Measurements from ENCODE around the gene GABRR3.

- no peak for TF ChIP-seq CTCF (IDR thresholded peaks at IDR 0.05)
- TF ChIP-seq POLR2AphosphoS5 (IDR thresholded peaks at IDR 0.05; ENCODE audit: low read depth, low read length), result no peak
Observed at GRCh38 chr3:98038286-98038685, 3.2 kb upstream of the GABRR3 start.

All from Panc1 (cell line).